Measurements from ENCODE around the gene PPP1R13L.
"Not testable (repeated sequence)": the region's sequence is repeated elsewhere in the genome, so short reads cannot be mapped to it uniquely, and the experiment has no call there.

The PPP1R13L gene, protein sequence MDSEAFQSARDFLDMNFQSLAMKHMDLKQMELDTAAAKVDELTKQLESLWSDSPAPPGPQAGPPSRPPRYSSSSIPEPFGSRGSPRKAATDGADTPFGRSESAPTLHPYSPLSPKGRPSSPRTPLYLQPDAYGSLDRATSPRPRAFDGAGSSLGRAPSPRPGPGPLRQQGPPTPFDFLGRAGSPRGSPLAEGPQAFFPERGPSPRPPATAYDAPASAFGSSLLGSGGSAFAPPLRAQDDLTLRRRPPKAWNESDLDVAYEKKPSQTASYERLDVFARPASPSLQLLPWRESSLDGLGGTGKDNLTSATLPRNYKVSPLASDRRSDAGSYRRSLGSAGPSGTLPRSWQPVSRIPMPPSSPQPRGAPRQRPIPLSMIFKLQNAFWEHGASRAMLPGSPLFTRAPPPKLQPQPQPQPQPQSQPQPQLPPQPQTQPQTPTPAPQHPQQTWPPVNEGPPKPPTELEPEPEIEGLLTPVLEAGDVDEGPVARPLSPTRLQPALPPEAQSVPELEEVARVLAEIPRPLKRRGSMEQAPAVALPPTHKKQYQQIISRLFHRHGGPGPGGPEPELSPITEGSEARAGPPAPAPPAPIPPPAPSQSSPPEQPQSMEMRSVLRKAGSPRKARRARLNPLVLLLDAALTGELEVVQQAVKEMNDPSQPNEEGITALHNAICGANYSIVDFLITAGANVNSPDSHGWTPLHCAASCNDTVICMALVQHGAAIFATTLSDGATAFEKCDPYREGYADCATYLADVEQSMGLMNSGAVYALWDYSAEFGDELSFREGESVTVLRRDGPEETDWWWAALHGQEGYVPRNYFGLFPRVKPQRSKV

DNA sequence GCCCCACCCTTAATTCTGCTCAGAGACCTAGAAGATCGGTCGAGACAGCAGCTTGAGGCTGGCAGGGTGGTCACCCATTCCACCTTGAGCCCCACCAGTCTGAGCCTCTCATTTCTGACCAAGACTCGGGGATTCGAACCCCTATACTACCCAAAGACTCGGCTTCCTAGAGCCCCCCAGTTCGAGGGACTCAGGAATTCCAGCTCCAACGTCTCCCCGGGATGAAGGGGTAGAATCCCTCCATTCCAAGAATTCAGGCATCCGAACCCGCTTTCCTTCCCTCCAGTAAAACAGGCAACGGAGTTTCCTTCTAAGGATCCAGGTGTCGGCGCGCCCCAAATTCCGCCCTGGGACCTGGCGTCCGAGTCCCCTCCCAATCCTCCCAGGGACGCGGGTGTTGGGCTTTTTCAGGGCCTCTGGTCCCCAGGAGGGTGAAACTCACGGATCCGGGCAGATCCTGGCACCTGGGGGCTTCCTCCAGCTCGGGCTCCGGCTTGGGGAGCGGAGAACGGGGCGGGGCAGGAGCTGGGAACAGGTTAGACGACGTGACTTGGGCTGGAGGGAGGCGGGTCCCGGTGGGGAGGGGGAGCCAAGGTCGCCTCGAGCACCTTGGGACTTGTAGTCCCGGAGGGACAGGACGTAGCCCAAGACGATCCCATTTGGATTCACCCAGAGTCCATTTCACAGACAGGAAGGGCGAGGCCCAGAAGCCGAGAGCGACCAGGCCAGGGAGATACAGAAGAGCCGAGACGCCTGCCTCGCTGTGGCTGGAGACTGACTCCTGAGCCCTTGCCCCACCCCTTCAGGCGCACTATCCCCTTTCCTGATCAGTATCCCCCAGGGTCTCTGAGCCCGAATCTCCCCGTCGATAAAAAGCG lies at the start of gene PPP1R13L:
TSS of gene PPP1R13L (minus strand) at position 513 of the 878 bp plus-strand sequence. CDS start 6,751 bp downstream, outside the sequence.
- peak; percentile 47 for DNase-seq

DNA sequence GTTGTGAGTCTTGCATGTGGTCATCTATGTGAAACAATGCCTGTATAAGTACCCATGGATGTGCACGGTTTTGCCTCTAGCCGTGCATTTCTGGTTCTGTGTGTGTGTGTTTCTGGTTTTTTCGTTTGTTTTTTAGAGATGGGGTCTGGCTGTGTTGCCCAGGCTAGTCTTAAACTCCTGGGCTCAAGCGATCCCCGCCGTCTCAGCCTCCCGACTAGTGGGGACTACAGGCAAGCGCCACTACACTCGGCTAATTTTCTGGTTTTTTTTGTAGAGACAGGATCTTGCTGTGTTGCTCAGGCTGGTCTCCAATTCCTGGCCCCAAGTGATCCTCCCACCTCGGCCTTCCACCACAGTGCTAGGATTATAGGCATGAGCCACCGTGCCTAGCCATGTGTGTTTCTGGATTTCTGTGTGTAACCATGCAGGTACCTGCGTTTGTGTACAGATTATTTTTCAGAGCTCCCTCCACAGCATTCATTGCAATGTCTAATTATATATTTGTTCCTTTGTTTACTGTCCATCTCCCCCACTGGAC lies 47.0 kb upstream of the PPP1R13L start:
- no peak for DNase-seq

DNA sequence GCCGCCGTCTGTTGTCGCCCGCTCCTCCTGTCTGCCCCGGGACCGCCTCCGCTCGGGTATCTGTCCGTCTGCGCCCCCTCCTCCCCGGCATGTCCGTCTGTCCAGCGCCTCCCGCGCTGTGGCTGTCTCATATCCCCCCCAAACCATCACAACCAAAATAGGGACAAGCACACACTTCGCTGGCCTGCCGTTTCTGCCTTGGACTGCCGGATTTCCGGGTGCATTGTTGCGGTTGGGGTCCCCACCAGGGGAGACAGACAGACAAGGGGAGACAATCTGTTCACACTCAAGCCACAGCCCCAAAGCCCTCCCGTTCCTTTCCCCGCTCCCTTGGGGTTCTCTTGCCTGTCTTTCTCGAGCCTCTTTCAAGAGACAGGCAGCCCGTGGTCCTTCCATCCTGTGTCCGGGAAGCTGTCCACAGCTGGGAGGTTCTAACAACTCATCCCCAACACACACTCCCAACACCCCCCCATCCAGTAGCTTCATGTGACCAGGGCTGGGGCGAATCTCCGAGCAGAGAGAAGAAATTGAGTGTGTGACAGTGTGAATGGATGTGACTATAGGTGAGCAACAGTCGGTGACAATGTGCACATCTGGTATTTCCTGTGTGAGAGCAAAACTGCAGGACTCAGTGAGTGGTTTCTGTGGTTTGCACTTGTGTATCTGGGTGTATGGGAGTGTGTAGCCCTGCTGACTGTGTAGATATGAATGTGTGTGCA lies 46.4 kb upstream of the PPP1R13L start:
- peak; percentile 46 for DNase-seq

DNA sequence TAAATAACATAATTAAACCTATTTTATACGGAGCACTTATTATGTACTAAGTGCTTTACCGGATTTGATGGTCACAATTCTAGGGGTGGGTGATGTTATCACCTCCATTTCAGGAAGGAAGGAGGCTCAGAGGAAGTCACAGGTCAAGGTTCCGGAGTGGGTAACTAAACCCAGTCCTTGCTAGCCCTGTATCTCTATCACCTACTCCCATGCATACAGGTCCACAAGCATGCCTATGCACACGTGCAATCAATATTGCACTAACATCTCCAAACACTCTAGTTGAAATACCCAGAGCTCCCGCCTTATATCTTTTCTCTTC lies 45.1 kb upstream of the PPP1R13L start:
- no peak for DNase-seq

DNA sequence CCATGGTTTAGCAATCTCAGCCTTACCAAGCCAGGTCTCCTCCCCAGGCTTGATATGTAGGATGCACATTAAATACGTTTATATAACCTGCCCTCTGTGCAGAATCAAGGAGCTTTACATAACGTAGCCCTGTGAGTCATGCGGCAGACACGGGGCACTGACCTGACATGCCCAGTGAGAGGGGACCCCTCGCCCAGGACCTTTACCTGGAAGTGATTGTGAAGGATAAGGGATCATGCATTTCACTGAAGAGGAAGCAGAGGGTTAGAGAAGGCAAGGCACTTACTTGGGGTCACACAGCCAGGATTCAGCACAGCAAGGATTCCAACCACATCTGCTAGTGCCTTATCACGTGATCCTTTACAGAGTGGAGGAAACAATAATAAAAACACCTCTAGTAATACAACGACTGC lies 44.0 kb upstream of the PPP1R13L start:
- DNase-seq: no peak

DNA sequence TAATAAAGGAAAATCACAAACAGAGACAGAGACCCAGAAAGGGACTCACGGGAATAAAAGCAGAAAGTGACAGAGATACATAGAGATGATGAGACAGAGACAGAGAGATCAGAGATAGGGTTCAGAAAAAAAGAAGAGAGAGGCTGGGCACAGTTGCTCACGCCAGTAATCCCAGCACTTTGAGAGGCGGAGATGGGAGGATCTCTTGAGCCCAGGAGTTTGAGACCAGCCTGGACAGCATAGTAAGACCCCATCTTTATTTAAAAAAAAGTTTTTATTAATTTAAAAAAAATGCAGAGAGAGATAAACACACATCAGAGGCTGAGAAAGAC lies 43.5 kb upstream of the PPP1R13L start:
- DNase-seq: no peak

DNA sequence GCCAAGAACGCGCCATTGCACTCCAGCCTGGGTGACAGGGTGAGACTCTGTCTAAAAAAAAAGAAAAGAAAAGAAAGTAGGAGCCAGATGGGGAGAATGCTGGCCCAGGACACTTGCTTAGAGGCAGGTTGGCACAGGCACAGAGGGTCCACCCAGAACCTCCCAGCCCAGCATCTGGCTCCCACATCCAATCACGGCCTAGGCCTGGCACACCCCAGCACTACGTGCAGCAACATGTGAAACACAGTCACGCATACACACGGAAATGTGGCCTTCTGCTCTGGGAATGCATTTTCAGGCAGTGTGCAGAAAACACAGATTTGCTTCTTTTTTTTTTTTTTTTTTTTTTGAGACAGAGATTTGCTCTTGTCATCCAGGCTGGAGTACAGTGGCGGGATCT lies 42.1 kb upstream of the PPP1R13L start:
- no peak for DNase-seq

DNA sequence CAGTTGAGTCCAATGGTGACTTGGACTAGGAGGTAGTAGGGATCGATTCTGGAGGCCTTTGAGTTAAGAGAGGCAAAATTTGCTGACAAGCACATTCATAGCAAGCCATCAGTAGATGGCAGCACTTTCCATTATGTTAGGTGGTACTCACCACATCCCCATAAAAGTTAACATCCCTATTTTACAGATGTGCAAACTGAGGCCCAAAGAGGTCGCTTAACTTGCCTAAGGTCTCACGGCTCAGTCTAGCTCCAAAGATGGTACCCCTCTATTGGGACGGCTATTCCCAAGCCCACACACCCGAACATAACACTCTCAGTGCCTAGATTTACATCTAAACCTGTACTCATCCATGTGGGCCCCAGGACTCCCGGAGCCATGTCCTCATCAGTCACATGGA lies 41.4 kb upstream of the PPP1R13L start:
- no peak for DNase-seq

DNA sequence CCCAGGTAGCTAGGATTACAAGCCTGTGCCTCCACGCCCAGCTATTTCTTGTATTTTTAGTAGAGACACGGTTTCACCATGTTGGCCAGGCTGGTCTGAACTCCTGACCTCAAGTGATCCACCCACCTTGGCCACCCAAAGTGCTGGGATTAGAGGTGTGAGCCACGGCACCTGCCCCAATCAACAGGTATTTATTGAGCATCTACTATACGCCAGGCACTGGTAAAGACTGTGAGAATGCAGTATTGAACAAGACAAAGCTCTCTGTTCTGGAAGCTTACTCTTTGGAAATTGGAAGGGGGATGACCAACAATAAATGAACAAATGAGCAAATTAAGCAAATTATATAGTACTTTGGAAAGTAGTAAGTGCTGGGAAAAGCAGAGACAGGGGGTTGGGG lies 40.3 kb upstream of the PPP1R13L start:
- DNase-seq: no peak

DNA sequence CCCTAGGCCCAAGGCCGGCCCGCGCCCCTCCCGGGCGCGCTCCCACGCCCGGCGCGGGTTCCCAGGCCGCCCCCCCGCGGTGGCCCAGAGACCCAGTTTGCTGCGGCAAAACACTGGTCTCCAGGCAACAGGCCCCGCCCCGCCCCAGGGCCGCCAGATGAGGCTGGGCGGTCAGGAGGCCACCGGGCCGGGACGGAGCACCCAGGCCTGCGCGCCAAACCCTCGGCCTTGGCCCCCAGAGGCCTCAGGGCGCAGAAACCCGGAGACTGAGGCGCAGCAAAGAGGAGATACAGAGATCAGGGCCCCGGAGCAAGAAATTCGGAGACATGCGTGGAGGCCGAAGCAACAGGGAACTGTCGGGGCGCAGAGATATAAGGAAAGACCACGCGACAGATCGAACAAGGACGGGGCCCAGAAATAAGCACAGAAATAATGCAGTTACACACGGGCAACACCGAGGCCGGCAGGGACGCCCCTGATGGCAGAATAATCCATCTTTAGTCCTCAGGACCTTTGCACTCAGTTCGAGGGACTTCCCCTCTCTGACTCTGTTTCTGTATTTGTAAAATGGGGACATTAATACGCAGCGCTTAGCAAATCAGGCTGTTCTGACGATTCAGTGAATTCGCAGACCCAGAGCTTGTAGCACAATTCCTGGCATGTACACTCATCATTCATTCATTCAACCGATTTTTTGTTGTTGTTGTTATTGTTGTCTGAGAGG lies 39.6 kb upstream of the PPP1R13L start:
- peak; percentile 80 for DNase-seq

DNA sequence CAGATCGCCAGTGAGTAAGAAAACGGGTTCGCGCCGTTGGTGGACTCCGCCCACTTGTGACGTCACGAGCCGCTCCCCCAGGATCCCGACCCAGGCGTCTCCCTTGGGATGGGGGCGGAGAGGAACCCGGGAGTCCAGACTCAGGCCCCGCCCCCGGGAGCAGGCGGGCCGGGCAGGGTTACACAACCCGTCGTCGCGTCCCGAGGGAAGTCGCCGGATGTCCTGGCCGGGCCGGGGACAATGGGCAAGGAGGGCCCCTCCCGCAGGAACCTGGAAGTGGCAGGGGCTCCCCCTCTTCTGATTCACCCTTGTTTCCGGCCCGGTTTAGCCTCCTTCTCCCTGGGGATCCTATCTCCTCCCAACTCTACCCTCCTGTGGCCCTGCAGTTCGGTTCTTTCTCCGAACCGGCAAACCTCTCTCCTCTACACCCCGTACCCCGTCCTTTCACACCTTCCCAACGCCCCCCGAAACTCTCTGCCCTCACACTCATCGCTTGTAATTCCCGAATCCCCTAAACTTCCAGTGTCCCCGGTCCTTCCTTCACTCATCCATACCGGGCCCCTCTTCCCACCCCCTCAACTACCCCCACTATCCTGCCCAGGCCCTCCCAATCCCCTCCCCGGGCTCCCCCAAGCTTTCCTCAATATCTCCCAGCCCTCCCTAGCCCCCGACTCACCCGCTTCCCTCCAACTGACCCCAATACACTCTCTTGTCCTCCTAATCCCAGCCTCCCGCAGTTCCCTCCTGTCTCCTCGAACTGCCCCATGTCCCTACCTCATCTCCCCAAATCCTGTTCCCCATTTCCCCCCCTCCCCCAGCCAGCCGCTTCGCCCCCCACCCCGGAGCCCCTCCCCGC lies 38.8 kb upstream of the PPP1R13L start:
- peak; percentile 48 for DNase-seq

DNA sequence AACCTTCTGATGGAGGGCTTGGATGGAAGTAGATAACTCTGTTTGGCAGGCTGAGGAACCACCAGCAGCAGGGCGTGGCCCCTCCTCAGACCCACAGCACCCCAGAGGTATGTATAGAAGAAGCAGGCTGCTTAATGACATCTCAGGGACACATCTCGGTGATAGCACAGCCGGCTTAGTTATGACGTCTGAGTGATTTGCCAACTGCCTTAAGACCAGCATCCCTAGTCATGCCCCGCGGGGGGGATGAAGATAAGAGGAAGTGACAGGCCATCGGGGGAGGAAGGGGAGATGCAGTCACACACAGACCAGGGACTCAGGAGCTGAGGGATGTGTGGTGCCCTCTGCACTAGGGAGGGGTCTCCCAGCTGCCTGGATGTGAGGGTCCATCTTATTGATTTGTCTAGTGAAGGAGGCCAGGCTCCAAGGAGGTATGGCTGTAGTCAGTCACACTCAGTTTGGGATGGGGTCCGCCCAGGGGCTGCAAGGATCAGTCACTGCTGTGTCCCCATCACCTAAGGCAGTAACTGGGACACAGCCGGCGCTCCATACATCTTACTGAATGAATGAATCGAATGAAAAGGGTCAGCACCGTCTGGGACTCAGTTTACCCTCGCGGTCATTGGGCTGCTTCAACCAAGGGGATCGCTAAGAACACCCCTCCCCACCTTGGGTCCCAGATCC lies 38.1 kb upstream of the PPP1R13L start:
- no peak for DNase-seq

DNA sequence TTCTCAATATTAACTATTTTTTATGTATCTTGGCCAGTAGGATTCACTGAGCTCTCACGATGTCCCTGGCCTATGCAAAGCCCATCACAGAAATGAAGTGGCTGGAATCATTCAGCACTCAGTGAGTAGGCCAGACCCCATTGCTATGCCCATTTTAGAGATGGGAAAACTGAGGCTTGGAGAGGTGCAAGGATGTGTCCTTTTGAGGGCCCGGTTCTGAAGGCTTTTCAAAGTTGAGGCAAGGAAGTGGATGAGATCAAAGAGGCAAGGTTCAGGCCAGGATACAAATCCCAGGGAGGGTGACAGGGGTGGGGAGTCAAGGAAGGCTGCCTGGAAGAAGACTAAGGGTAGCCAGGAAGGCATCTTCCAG lies 37.5 kb upstream of the PPP1R13L start:
- no peak for DNase-seq

DNA sequence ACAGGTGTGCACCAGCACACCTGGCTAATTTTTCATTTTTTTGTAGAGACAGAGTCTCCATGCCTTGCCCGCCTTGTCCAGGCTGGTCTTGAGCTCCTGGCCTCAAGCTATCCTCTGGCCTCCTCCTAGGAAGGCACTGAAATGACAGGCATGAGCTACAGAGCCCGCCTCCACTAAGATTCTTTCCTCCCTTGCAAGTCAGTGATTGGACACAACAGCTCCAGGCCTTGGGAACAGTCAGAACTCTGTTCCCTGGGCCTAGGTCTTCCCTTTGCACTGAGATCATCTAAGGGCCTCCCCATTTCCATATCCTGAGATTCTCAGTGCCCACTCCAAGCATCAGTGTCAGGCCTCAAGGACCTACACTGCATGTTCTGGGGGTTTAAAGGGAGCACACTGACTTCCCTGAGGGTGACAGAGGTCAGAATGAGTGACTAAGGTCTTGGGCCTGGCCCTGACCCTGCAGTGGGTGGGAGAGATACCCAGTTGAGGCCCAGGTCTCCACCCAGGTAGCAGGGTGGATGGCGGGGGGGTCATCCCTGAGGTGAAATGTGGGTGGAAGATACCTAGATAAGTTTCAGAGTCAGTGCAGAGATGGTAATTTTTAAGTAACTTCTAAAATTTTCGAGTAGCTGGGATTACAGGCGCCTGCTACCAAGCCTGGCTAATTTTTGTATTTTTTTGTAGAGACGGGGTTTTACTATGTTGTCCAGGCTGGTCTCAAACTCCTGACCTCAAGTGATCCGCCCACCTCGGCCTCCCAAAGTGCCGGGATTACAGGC lies 36.2 kb upstream of the PPP1R13L start:
- no peak for DNase-seq

DNA sequence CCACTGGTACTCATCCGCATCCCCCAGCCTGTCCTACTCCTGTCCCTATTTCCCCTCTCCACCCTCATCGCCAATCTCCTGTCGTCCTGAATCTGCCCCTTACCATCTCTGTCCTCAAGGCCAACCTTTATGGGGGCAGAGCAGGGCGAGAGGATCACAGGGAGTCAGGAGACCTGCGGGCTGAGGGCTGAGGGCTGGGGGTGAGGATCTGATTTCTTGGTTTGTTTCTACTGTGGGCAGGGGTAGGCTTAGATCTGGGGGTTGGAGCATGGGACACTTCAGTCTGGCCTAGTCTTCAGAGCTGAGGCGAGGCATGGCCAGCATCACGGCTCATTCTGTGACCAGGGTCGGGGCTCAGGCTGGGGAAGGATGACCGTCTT lies 35.4 kb upstream of the PPP1R13L start:
- no peak for DNase-seq

DNA sequence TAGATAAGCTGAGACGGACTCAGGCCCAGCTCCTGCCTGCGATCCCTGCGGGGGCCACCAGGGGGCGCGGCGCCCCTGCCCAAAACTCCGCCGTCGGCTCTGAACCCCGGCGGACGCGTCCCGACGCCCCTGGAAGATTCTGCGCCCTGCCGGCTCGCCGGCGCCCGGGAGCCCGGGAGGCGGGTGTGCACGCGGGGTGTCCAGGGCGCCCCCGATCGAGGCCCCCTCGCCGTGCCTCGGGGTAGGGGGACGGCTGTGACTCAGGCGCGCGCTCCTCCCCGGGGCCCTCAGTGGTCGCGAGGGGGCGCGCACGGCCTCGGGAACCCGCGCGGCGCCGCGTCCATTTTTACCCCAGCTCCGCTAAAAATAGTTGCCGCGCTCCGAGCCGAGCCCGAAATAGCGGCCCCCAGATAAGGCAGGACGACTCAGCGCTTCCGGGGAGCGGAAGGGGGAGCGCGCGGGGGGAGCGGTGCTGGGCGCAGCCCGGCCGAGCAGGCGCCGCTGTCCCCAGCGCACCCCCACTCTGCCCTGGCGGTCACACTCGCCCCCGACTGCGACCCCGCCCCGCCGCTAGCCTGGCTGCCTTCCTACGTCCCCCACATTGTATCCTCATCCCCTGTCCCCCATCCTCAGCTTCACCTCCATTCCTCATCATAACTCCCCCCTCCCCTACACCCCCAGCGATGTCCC lies 34.8 kb upstream of the PPP1R13L start:
- DNase-seq: peak; percentile 82

DNA sequence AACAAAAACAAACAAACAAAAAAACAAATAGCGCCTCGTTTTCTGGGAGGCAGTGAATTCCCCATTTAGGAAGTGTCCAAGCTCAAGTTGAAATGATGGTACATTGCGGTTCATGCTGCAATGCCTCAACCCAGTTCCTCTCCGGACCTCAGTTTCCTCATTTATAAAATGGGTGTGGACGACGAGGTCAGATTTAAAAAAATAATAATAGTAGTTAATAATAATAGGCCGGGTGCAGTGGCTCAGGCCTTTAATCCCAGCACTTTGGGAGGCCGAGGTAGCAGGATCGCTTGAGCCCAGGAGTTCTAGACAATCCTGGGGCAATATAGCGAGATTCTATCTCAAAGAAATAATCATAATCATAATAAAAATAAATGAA lies 34.3 kb upstream of the PPP1R13L start:
- DNase-seq: no peak

DNA sequence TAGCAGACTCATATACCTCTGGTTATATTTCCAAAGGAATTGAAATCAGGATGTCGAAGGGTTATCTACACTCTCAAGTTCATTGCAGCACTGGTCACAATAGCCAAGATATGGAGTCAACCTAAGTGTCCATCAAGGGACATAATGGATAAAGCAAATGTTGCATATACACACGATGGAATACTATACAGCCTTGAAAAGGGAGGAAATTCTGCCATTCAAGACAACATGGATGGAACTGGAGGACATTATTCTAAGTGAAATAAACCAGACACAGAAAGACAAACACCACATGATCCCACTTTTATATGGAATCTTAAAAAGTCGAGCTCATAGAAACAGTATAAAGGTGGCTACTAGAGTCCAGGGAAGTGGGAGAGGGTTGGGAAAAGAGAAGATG lies 32.5 kb upstream of the PPP1R13L start:
- DNase-seq: no peak

DNA sequence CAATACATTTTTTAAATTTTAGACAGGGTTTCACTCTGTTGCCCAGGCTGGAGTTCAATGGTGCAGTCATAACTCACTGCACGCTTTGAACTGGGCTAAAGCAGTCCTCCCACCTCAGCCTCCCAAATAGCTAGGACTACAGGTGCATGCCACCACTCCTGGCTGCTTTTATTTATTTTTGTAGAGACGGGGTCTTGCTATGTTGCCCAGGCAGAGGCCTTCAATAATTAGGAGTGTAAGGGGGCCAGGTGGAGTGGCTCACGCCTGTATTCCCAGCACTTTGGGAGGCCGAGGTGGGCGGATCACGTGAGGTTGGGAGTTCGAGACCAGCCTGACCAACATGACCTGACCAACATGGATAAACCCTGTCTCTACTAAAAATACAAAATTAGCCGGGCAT lies 27.7 kb upstream of the PPP1R13L start:
- not testable (repeated sequence) for DNase-seq
